RWPE2 (cell line): ENCODE data around the gene GMPPA.

Source experiments
- ATAC-seq: fragments of 200-7000 bp; cut with Tn5 transposase; 3 replicates; pipeline ENCODE4 v1.9.1; 2021; ENCODE audit warnings: low read depth
- DNase-seq: peaks from one replicate; pipeline ENCODE4 v3.0.0-alpha.2; 2020; ENCODE audit warnings: low spot score
- H3K27ac ChIP-seq: fragments of 450-650 bp; 2 replicates; pipeline ENCODE4 v1.5.1; 2017; ENCODE audit warnings: mild to moderate bottlenecking; ENCODE audit not compliant: poor library complexity, severe bottlenecking
- H3K27me3 ChIP-seq: fragments of 250-450 bp; sonication (Bioruptor Pico); 2 replicates; pipeline ENCODE4 v1.5.1; 2021; ENCODE audit warnings: mild to moderate bottlenecking, moderate library complexity; ENCODE audit not compliant: insufficient read depth, poor library complexity, severe bottlenecking
- H3K36me3 ChIP-seq: fragments of 250-450 bp; sonication (Bioruptor Pico); 2 replicates; pipeline ENCODE4 v1.5.1; 2020; ENCODE audit warnings: low read depth, mild to moderate bottlenecking, moderate library complexity
- H3K4me1 ChIP-seq: fragments of 250-450 bp; sonication (Bioruptor Pico); 2 replicates; pipeline ENCODE4 v1.5.1; 2021; ENCODE audit warnings: mild to moderate bottlenecking, moderate library complexity; ENCODE audit not compliant: insufficient read depth, poor library complexity, severe bottlenecking
- H3K4me3 ChIP-seq: fragments of 250-450 bp; sonication (Bioruptor Pico); 2 replicates; pipeline ENCODE4 v1.5.1; 2021; ENCODE audit warnings: mild to moderate bottlenecking, moderate library complexity; ENCODE audit not compliant: severe bottlenecking
- H3K9me3 ChIP-seq: fragments of 250-450 bp; sonication (Bioruptor Pico); 2 replicates; pipeline ENCODE4 v1.5.1; 2021; ENCODE audit warnings: mild to moderate bottlenecking, moderate library complexity; ENCODE audit not compliant: severe bottlenecking
- CTCF ChIP-seq: fragments of 450-650 bp; IDR thresholded peaks from one replicate; pipeline ENCODE4 v1.5.1; 2017; ENCODE audit warnings: mild to moderate bottlenecking, moderate library complexity; ENCODE audit not compliant: poor library complexity, severe bottlenecking

GMPPA gene

GRCh38 chr2:219549619-219550018 is 50.9 kb downstream of the GMPPA start:
- Histone ChIP-seq H3K27me3 (no peaks in the 10 kb centered on the region), H3K36me3 (no peaks in the 10 kb centered on the region), H3K4me1 (no peaks in the 10 kb centered on the region), H3K9me3 (no peaks in the 10 kb centered on the region), H3K4me3 (no peak overlapping the region), H3K27ac (no peak overlapping the region)
- no peak for TF ChIP-seq CTCF
- ATAC-seq = no peak
- DNase-seq = no peak

GRCh38 chr2:219551441-219552381 is 53.0 kb downstream of the GMPPA start:
- H3K27me3 ChIP-seq = no peaks in the 10 kb centered on the region
- peak overlapping the region; percentile 61 for H3K4me3 ChIP-seq
- no peaks in the 10 kb centered on the region for H3K9me3 ChIP-seq
- no peaks in the 10 kb centered on the region for H3K4me1 ChIP-seq
- peak; percentile 43 for ATAC-seq
- no peak for DNase-seq
- peak overlapping the region; percentile 12 for H3K27ac ChIP-seq
- TF ChIP-seq CTCF = no peak
- no peaks in the 10 kb centered on the region for H3K36me3 ChIP-seq

DNA sequence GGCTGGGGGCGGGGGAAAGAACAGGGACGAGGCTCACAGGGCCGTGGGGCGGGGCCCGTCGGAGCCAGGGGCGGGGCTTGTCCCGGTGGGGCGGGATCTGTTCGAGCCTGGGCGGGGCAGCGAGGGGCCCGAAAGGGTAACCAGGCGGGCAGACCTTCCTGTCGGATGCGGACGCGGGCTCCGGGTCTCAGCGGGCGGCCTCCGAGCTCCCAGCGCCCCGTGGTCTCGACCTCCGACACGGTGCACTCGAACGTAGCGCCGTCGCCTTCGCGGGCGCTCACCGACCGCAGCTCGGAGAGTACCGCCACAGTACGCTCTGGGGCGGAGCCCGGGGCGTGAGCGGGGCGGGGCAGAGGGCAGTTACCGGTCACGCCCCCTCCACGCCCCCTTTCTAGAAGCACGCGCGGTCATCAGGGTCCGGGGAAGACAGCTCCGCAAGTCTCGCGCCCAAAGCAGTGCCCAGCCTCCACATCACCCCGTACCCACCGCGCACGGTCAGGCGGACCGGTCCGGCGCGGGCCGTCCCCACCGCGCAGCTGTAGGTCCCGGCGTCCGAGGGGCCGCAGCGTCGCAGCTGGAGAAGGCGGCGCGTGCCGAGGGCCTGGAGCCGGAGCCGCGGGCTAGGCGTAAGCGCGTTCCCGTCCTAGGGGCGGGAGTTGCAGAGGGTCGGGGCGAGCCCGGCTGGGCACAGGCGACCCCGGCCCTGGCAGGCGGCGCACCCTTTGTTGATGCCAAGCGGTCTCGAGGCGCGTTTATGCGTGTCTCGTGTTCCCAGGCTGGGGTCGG is 53.9 kb downstream of the GMPPA start:
- ATAC-seq = peak; percentile 83

DNA sequence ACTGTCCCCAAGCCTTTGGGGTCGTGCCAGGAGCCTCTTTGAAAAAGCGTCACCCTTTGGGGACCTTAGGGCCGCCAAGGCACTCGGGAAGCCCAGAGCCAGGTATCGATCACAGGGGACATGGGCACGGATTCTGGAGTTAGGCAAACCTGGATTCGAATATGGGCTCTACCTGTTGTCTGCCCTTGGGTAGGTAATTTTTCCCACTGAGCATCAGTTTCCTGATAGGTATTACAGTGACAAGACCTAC is 54.4 kb downstream of the GMPPA start:
- peak overlapping the region; percentile 61 for H3K4me3 ChIP-seq
- no peaks in the 10 kb centered on the region for H3K27me3 ChIP-seq
- no peak for TF ChIP-seq CTCF

More for the DNA sequence above, 53.9 kb downstream of the GMPPA start:
- TF ChIP-seq CTCF = no peak
- no peaks in the 10 kb centered on the region for H3K27me3 ChIP-seq
- H3K27ac ChIP-seq = peak overlapping the region; percentile 12
- no peaks in the 10 kb centered on the region for H3K36me3 ChIP-seq
- H3K9me3 ChIP-seq = no peaks in the 10 kb centered on the region
- peak; percentile 87 for DNase-seq
- H3K4me1 ChIP-seq = no peaks in the 10 kb centered on the region
- peak overlapping the region; percentile 61 for H3K4me3 ChIP-seq

More for the DNA sequence above, 54.4 kb downstream of the GMPPA start:
- ATAC-seq (no peak), DNase-seq (no peak)
- H3K36me3 ChIP-seq = no peaks in the 10 kb centered on the region
- no peak overlapping the region for H3K27ac ChIP-seq
- no peaks in the 10 kb centered on the region for H3K9me3 ChIP-seq
- H3K4me1 ChIP-seq = no peaks in the 10 kb centered on the region
